ENCODE results near the gene SLC9C1. TPM values are rescaled to one million over a fixed set of nuclear protein-coding genes. Genes with fewer than 3 reads are reported as not detected.

Gene SLC9C1
- total RNA-seq, 1 donor = 0.45 TPM

GRCh38 chr3:112090887-112091586 is 203.0 kb downstream of the SLC9C1 start:
- no peak for DNase-seq (ENCODE audit: low read depth)
- H3K4me3 ChIP-seq (ENCODE audit: low read depth, low read length) = no peak overlapping the region
- no peak for TF ChIP-seq CTCF (IDR thresholded peaks at IDR 0.05; ENCODE audit: insufficient read depth, low read length)

Small RNAs within 50 kb of the gene (small RNA-seq; reads per million reads assigned to genes)
- gene MIR567 = not detected

Other genes with a start within 250 kb of the SLC9C1 start
- 4.4 and 10.7 TPM in 2 replicates for gene C3orf52, start 207.8 kb downstream of the SLC9C1 start, total RNA-seq (ENCODE audit: low replicate concordance)
- gene GCSAM, start 161.0 kb downstream of the SLC9C1 start, total RNA-seq (ENCODE audit: low replicate concordance) = not detected in 2 replicates
- gene CD200, start 38.9 kb upstream of the SLC9C1 start, total RNA-seq (ENCODE audit: low replicate concordance) = 3.3 and 3.7 TPM in 2 replicates
- not detected in 2 replicates for gene BTLA, start 205.3 kb upstream of the SLC9C1 start, total RNA-seq (ENCODE audit: low replicate concordance)